PC-9 (cell line): ENCODE measurements around the gene GRIP1. TPM values are rescaled to one million over a fixed set of nuclear protein-coding genes. Genes with fewer than 3 reads are reported as not detected.

Source experiments
- BruUV-seq: library from RNA; stranded (reverse); fragments of 400-500 nt; replicated peaks from 2 replicates; lab custom pipeline; 2021; lab: Mats Ljungman, UMichigan
- CTCF ChIA-PET: fragments of 300-600 bp; sonication (Branson Sonifier 250); formaldehyde crosslinking; loops from one replicate; lab custom pipeline; 2022; ENCODE audit warnings: antibody characterized with exemption; lab: Charles Lee
- POLR2A ChIA-PET: fragments of 300-600 bp; sonication (Branson Sonifier 250); formaldehyde crosslinking; loops from one replicate; lab custom pipeline; 2022; ENCODE audit warnings: antibody characterized with exemption; ENCODE audit not compliant: unreplicated experiment; lab: Charles Lee
- DNase-seq, 2 experiments: peaks; one replicate each; pipeline versions ENCODE4 v3.0.0 to v3.0.0-alpha.2; 2015 to 2022; ENCODE audit warnings: mixed read lengths in 1 of 2
- H2AFZ ChIP-seq: fragments of 200-600 bp; sonication (generic); 2 replicates; pipeline ENCODE4 v1.8.1; 2017; ENCODE audit warnings: antibody characterized with exemption
- H3F3A ChIP-seq: fragments of 200-600 bp; sonication (generic); 2 replicates; pipeline ENCODE4 v1.8.1; 2017; ENCODE audit warnings: antibody characterized with exemption, mild to moderate bottlenecking, low read depth; ENCODE audit not compliant: insufficient read depth
- H3K27ac ChIP-seq: fragments of 200-600 bp; sonication (generic); 2 replicates; pipeline ENCODE4 v1.6.1; 2016; ENCODE audit warnings: mixed run types
- H3K27me3 ChIP-seq: fragments of 200-600 bp; sonication (generic); 2 replicates; pipeline ENCODE4 v1.6.1; 2016; ENCODE audit warnings: low read depth, mixed run types; ENCODE audit not compliant: insufficient read depth
- H3K36me3 ChIP-seq: fragments of 200-600 bp; sonication (generic); 2 replicates; pipeline ENCODE4 v1.6.1; 2016; ENCODE audit warnings: low read depth, mixed run types
- H3K4me1 ChIP-seq: fragments of 200-600 bp; sonication (generic); replicated peaks from 2 replicates; pipeline ENCODE4 v1.6.1; 2016; ENCODE audit warnings: mixed run types; ENCODE audit not compliant: insufficient read depth
- H3K4me2 ChIP-seq: fragments of 200-600 bp; sonication (generic); 2 replicates; pipeline ENCODE4 v1.6.1; 2017; ENCODE audit warnings: mixed run types
- H3K4me3 ChIP-seq: fragments of 200-600 bp; sonication (generic); 2 replicates; pipeline ENCODE4 v1.6.1; 2016; ENCODE audit warnings: mixed run types
- H3K79me2 ChIP-seq: fragments of 200-600 bp; sonication (generic); 2 replicates; pipeline ENCODE4 v1.6.1; 2017; ENCODE audit warnings: low read depth, mixed run types
- H3K9me2 ChIP-seq: fragments of 200-600 bp; sonication (generic); 2 replicates; pipeline ENCODE4 v1.8.1; 2017; ENCODE audit warnings: mild to moderate bottlenecking; ENCODE audit not compliant: insufficient read depth
- H3K9me3 ChIP-seq: fragments of 200-600 bp; sonication (generic); 2 replicates; pipeline ENCODE4 v1.8.1; 2016; ENCODE audit warnings: low read depth; ENCODE audit not compliant: insufficient read depth
- H4K20me1 ChIP-seq: fragments of 200-600 bp; sonication (generic); 2 replicates; pipeline ENCODE4 v1.8.1; 2017; ENCODE audit not compliant: insufficient read depth
- CTCF ChIP-seq: fragments of 200-600 bp; sonication (generic); conservative IDR thresholded peaks from 2 replicates; pipeline ENCODE4 v1.6.1; 2017; ENCODE audit warnings: mixed run types, antibody characterized with exemption, mild to moderate bottlenecking, moderate library complexity
- EZH2 ChIP-seq: fragments of 200-600 bp; sonication (generic); IDR thresholded peaks from 2 replicates; pipeline ENCODE4 v1.8.0; 2017; ENCODE audit warnings: antibody characterized with exemption, low read depth
- intact Hi-C: fragments of 100-400 bp; cut with micrococcal nuclease; formaldehyde crosslinking; loops from one replicate; pipeline ENCODE4 v1.10.0; 2022; ENCODE audit not compliant: unreplicated experiment
- total RNA-seq: library from RNA; stranded (reverse); gene quantifications from 2 replicates; pipeline ENCODE4 v1.2.3, GENCODE V29; 2021

Gene GRIP1
- total RNA-seq, 1 experiment from 2014 or later, result 16.0 TPM

- H3K9me3 ChIP-seq, result no peaks in the 10 kb centered on the region
- intact Hi-C loops, result no loop called here
- no peak overlapping the region for H3K4me2 ChIP-seq
- H3K79me2 ChIP-seq, result no peaks in the 10 kb centered on the region
- H3K36me3 ChIP-seq, result no peaks in the 10 kb centered on the region
- H3K9me2 ChIP-seq, result no peaks in the 10 kb centered on the region
- no peak overlapping the region for H3K4me3 ChIP-seq
- no peaks in the 10 kb centered on the region for H4K20me1 ChIP-seq
- no peak overlapping the region for H2AFZ ChIP-seq
- TF ChIP-seq CTCF (no peak), EZH2 (no peak)
- peaks cover 14% of the 10 kb centered on the region for H3K4me1 ChIP-seq
- CTCF ChIA-PET, result interaction anchor here (0.7 kb wide), 1 partner anchor 38 kb away, joined by 3 read pairs; no protein-coding TSS in a partner anchor
- no peaks in the 10 kb centered on the region for H3K27me3 ChIP-seq
- H3K27ac ChIP-seq, result no peak overlapping the region
- H3F3A ChIP-seq, result peaks cover 14% of the 10 kb centered on the region
- DNase-seq, result no peak
- POLR2A ChIA-PET, result interaction anchor here (0.6 to 0.7 kb wide), 2 partner anchors 40 to 307 kb away, joined by 3 to 8 read pairs; no protein-coding TSS in a partner anchor
- BruUV-seq, result no TSS peak
Measured at GRCh38 chr12:66636771-66637170, 42.1 kb downstream of the GRIP1 start.

GRCh38 chr12:66633676-66634075 lies 45.2 kb downstream of the GRIP1 start:
- H3K36me3 ChIP-seq, result no peaks in the 10 kb centered on the region
- DNase-seq, result peak in 1 of 2 experiments; percentile 68
- H2AFZ ChIP-seq, result no peak overlapping the region
- H3F3A ChIP-seq, result peaks cover 14% of the 10 kb centered on the region
- no peaks in the 10 kb centered on the region for H3K79me2 ChIP-seq
- no peaks in the 10 kb centered on the region for H4K20me1 ChIP-seq
- no peaks in the 10 kb centered on the region for H3K9me3 ChIP-seq
- peaks cover 14% of the 10 kb centered on the region for H3K4me1 ChIP-seq
- H3K9me2 ChIP-seq, result no peaks in the 10 kb centered on the region
- CTCF ChIA-PET, result no interaction called here
- no TSS peak for BruUV-seq
- peak overlapping the region; percentile 7; the same call in 1 of the 2 replicates for H3K27ac ChIP-seq
- TF ChIP-seq CTCF, result no peak
- TF ChIP-seq EZH2, result no peak
- intact Hi-C loops, result no loop called here
- peak overlapping the region; percentile 34; the same call in 1 of the 2 replicates for H3K4me2 ChIP-seq
- no peaks in the 10 kb centered on the region for H3K27me3 ChIP-seq
- no peak overlapping the region for H3K4me3 ChIP-seq
- POLR2A ChIA-PET, result interaction anchor here (0.7 kb wide), 1 partner anchor 13 kb away, joined by 6 read pairs; no protein-coding TSS in a partner anchor

GRCh38 chr12:66629138-66629870 lies 49.6 kb downstream of the GRIP1 start:
- no peaks in the 10 kb centered on the region for H3K9me3 ChIP-seq
- H3K4me3 ChIP-seq, result no peak overlapping the region
- no peak overlapping the region for H2AFZ ChIP-seq
- H3K4me2 ChIP-seq, result no peak overlapping the region
- ChIA-PET CTCF (no interaction called here), POLR2A (interaction anchor here (0.7 kb wide), 1 partner anchor 142 kb away, joined by 4 read pairs; no protein-coding TSS in a partner anchor)
- H4K20me1 ChIP-seq, result no peaks in the 10 kb centered on the region
- H3F3A ChIP-seq, result peaks cover 10% of the 10 kb centered on the region
- no peaks in the 10 kb centered on the region for H3K27me3 ChIP-seq
- H3K79me2 ChIP-seq, result no peaks in the 10 kb centered on the region
- TF ChIP-seq EZH2, result no peak
- no peaks in the 10 kb centered on the region for H3K9me2 ChIP-seq
- no peak for DNase-seq
- H3K36me3 ChIP-seq, result no peaks in the 10 kb centered on the region
- no TSS peak for BruUV-seq
- no peak overlapping the region for H3K27ac ChIP-seq
- peaks cover 12% of the 10 kb centered on the region for H3K4me1 ChIP-seq
- intact Hi-C loops, result no loop called here
